Epithelial cell of proximal tubule (primary cell): ENCODE data around the gene TMEM119. TPM values are rescaled to one million over a fixed set of nuclear protein-coding genes. Genes with fewer than 3 reads are reported as not detected.

ENCODE experiments used
- DNase-seq: peaks from one replicate; pipeline ENCODE4 v3.0.0-alpha.2; 2011; ENCODE audit warnings: low read depth
- H3K4me3 ChIP-seq: 2 replicates; pipeline ENCODE4 v1.5.1; 2011; ENCODE audit warnings: low read depth, mild to moderate bottlenecking, low read length
- CTCF ChIP-seq: conservative IDR thresholded peaks from 2 replicates; pipeline ENCODE4 v1.5.1; 2012; ENCODE audit warnings: low read depth, mild to moderate bottlenecking, low read length
- total RNA-seq: library from RNA; depleted of rRNA; stranded (reverse); fragments of >200 nt; gene quantifications from 2 replicates; pipeline ENCODE4 v1.2.3, GENCODE V29; 2015

The TMEM119 gene
- total RNA-seq, 1 donor from 2014 or later = 0.06 TPM

- peak; percentile 78 for DNase-seq
- H3K4me3 ChIP-seq = no peak overlapping the region
- no peak for TF ChIP-seq CTCF
Observed at GRCh38 chr12:108565976-108566375, 31.9 kb downstream of the TMEM119 start.

- TF ChIP-seq CTCF = no peak
- DNase-seq = no peak
- H3K4me3 ChIP-seq = no peak overlapping the region
Observed at GRCh38 chr12:108565146-108565545, 32.7 kb downstream of the TMEM119 start.

- no peak for TF ChIP-seq CTCF
- no peak overlapping the region for H3K4me3 ChIP-seq
- DNase-seq = no peak
Observed at GRCh38 chr12:108564724-108565123, 33.2 kb downstream of the TMEM119 start.

- TF ChIP-seq CTCF = no peak
- H3K4me3 ChIP-seq = peak overlapping the region; percentile 92
- no peak for DNase-seq
Observed at GRCh38 chr12:108563804-108564151, 34.1 kb downstream of the TMEM119 start.

GRCh38 chr12:108563136-108563803, 34.6 kb downstream of the TMEM119 start:
- DNase-seq = no peak
- peak overlapping the region; percentile 92 for H3K4me3 ChIP-seq
- peak; percentile 96 for TF ChIP-seq CTCF

GRCh38 chr12:108562348-108563135, 35.3 kb downstream of the TMEM119 start, which contains the start of gene ISCU:
TSS of gene ISCU (plus strand) at chr12:108562596. CDS start at chr12:108562623, 27 bp downstream.
- DNase-seq = no peak
- H3K4me3 ChIP-seq = peak within 1 kb of the TSS; percentile 92
- TF ChIP-seq CTCF = no peak
